SK-N-SH treated with all-trans-retinoic acid at 6 μM for 48 hours (cell line): Measurements from ENCODE around the gene ACP3.
"Not testable (repeated sequence)": the region's sequence is repeated elsewhere in the genome, so short reads cannot be mapped to it uniquely, and the experiment has no call there.

Experiments used
- BACH2 ChIP-seq: fragments of 250-450 bp; sonication (Bioruptor Pico); IDR thresholded peaks from 2 replicates; pipeline ENCODE4 v1.9.0; 2021; ENCODE audit warnings: mild to moderate bottlenecking, borderline replicate concordance
- ESRRG ChIP-seq: fragments of 250-450 bp; sonication (Bioruptor Pico); IDR thresholded peaks from 2 replicates; pipeline ENCODE4 v1.6.1; 2021; ENCODE audit warnings: mild to moderate bottlenecking
- GLIS3 ChIP-seq: fragments of 250-450 bp; sonication (Bioruptor Pico); IDR thresholded peaks from 2 replicates; pipeline ENCODE4 v1.5.0; 2020; ENCODE audit warnings: mild to moderate bottlenecking, moderate library complexity
- ISL1 ChIP-seq: fragments of 250-450 bp; sonication (Bioruptor Pico); IDR thresholded peaks from 2 replicates; pipeline ENCODE4 v2.1.2; 2022; ENCODE audit warnings: mild to moderate bottlenecking, moderate library complexity
- OSR1 ChIP-seq: fragments of 250-450 bp; sonication (Bioruptor Pico); IDR thresholded peaks from 2 replicates; pipeline ENCODE4 v1.8.0; 2022; ENCODE audit warnings: moderate library complexity, mild to moderate bottlenecking, inconsistent platforms
- PATZ1 ChIP-seq: fragments of 250-450 bp; sonication (Bioruptor Pico); IDR thresholded peaks from 2 replicates; pipeline ENCODE4 v1.8.0; 2020; ENCODE audit warnings: mild to moderate bottlenecking, moderate library complexity, borderline replicate concordance
- RARB ChIP-seq: fragments of 250-450 bp; sonication (Bioruptor Pico); IDR thresholded peaks from 2 replicates; pipeline ENCODE4 v1.8.0; 2021; ENCODE audit warnings: mild to moderate bottlenecking, moderate library complexity
- ZFP3 ChIP-seq: fragments of 250-450 bp; sonication (Bioruptor Pico); IDR thresholded peaks from 2 replicates; pipeline ENCODE4 v1.5.0; 2020; ENCODE audit warnings: mild to moderate bottlenecking, moderate library complexity
- ZFP30 ChIP-seq: fragments of 450-650 bp; formaldehyde crosslinking; IDR thresholded peaks from 2 replicates; pipeline ENCODE4 v1.5.0; 2022; ENCODE audit warnings: mild to moderate bottlenecking, moderate library complexity

- not testable (repeated sequence) for TF ChIP-seq ZFP3; OSR1 (CRISPR knock-in tag); ESRRG (CRISPR knock-in tag); GLIS3 (CRISPR knock-in tag); BACH2; PATZ1 (CRISPR knock-in tag); ZFP30 (CRISPR knock-in tag); ISL1; RARB (CRISPR knock-in tag)
These were observed 59.7 kb downstream of the ACP3 start for GRCh38 chr3:132376945-132377354.
